PC-9 (cell line): Measurements from ENCODE around the gene ZNF354C.

Source experiments
- CTCF ChIP-seq: fragments of 200-600 bp; sonication (generic); conservative IDR thresholded peaks from 2 replicates; pipeline ENCODE4 v1.6.1; 2017; ENCODE audit warnings: mixed run types, antibody characterized with exemption, mild to moderate bottlenecking, moderate library complexity
- EZH2 ChIP-seq: fragments of 200-600 bp; sonication (generic); IDR thresholded peaks from 2 replicates; pipeline ENCODE4 v1.8.0; 2017; ENCODE audit warnings: antibody characterized with exemption, low read depth

- no peak for TF ChIP-seq CTCF
- no peak for TF ChIP-seq EZH2
Measured at GRCh38 chr5:179132586-179133355, 72.6 kb downstream of the ZNF354C start.
